SU-DHL-6 (cell line): ENCODE results near the gene CXCR5.

Experiments used
- H2AFZ ChIP-seq: fragments of 200-600 bp; sonication (generic); 2 replicates; pipeline ENCODE4 v1.6.1; 2014; ENCODE audit warnings: low read depth, mild to moderate bottlenecking, moderate library complexity, mixed read lengths, antibody characterized with exemption, low read length; ENCODE audit not compliant: severe bottlenecking
- H3F3A ChIP-seq: fragments of 200-600 bp; shearing (Covaris generic); 2 replicates; pipeline ENCODE4 v1.6.0; 2016; ENCODE audit warnings: antibody characterized with exemption, mild to moderate bottlenecking; ENCODE audit not compliant: insufficient read depth
- H3K27ac ChIP-seq: fragments of 200-600 bp; sonication (generic); 2 replicates; pipeline ENCODE4 v1.5.1; 2016; ENCODE audit warnings: low read depth, mild to moderate bottlenecking, low read length, moderate library complexity, mixed read lengths
- H3K27me3 ChIP-seq: fragments of 200-600 bp; sonication (generic), shearing (Covaris generic); 2 replicates; pipeline ENCODE4 v1.6.0; 2014; ENCODE audit warnings: mild to moderate bottlenecking, low read length
- H3K36me3 ChIP-seq: fragments of 200-600 bp; sonication (generic); 2 replicates; pipeline ENCODE4 v1.6.1; 2014; ENCODE audit warnings: mild to moderate bottlenecking, low read length, mixed read lengths
- H3K4me2 ChIP-seq: fragments of 300-600, 200-600 bp; shearing (Covaris generic), sonication (generic); 2 replicates; pipeline ENCODE4 v1.6.0; 2014; ENCODE audit warnings: low read length, low read depth, mild to moderate bottlenecking; ENCODE audit not compliant: poor library complexity, severe bottlenecking
- H3K4me3 ChIP-seq: fragments of 200-600 bp; sonication (generic); 2 replicates; pipeline ENCODE4 v1.5.1; 2014; ENCODE audit warnings: antibody characterized with exemption, low read length, mild to moderate bottlenecking, mixed read lengths; ENCODE audit not compliant: insufficient read depth, poor library complexity, severe bottlenecking
- H3K79me2 ChIP-seq: fragments of 200-600 bp; sonication (generic); 2 replicates; pipeline ENCODE4 v1.6.1; 2014; ENCODE audit warnings: mild to moderate bottlenecking, low read length, moderate library complexity; ENCODE audit not compliant: insufficient read depth
- H3K9ac ChIP-seq: fragments of 200-600 bp; sonication (generic); 2 replicates; pipeline ENCODE4 v1.7.0; 2014; ENCODE audit warnings: mild to moderate bottlenecking, low read length
- H3K9me2 ChIP-seq: fragments of 200-600 bp; sonication (generic); replicated peaks from 2 replicates; pipeline ENCODE4 v1.6.1; 2014; ENCODE audit warnings: low read length; ENCODE audit not compliant: insufficient read depth
- H3K9me3 ChIP-seq: fragments of 200-600 bp; sonication (generic); 2 replicates; pipeline ENCODE4 v1.6.1; 2014; ENCODE audit warnings: low read length, mixed read lengths; ENCODE audit not compliant: insufficient read depth
- H4K20me1 ChIP-seq: fragments of 200-600 bp; sonication (generic); 2 replicates; pipeline ENCODE4 v1.6.1; 2014; ENCODE audit warnings: low read depth, mild to moderate bottlenecking, antibody characterized with exemption, low read length, moderate library complexity, mixed read lengths
- EZH2phosphoT487 ChIP-seq: fragments of 200-600 bp; sonication (generic), shearing (Covaris generic); conservative IDR thresholded peaks from 2 replicates; pipeline ENCODE4 v1.6.1; 2018; ENCODE audit warnings: mild to moderate bottlenecking, antibody characterized with exemption, low read length, moderate library complexity, mixed read lengths
- TF ChIP-seq, protein P1 (sequence below): fragments of 200-600 bp; sonication (generic); IDR thresholded peaks from one replicate; pipeline ENCODE4 v1.5.1; 2017; ENCODE audit warnings: antibody characterized with exemption, mild to moderate bottlenecking, low read length, moderate library complexity; ENCODE audit not compliant: insufficient read depth, poor library complexity, severe bottlenecking

The CXCR5 gene

DNA sequence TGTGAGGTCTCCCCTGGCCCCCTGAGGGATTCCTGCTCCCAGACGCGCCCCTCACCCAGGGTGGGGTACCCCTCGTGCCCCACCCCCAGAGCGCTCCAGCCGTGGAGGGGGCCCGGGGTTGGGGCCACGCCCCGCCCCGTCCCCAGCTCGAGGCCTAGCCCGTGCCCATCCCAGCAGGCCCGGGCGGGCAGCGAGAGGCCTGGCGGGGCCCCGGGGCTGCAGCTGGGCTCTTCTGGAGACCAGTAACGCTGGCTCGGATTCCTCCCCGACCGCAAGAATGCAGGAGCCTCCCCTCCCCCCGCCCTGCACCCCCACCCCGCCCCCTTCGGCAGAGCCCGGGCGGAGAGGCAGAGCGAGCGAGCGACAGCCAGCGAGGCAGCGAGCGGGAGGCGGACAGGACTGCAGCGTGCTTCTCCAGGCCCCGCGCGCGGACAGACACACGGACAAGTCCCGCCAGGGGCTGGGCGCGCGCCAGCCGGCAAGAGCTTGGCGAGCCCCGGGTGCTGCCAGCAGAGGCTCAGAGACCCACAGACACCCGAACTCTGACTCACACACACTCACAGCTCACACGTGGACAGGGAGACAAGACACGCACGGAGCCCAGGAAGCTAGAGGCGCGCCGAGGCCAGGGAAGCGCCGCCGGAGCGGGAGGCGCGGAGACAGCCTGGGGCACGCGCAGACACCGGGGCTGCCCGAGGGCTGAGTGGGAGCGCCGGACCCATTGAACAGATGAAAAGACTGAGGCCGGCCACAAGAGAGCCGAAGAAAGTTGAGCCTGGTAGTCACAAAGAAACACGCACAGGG is 26.8 kb downstream of the CXCR5 start:
- Histone ChIP-seq H3K4me3 (no peak overlapping the region), H3K4me2 (no peak overlapping the region), H3K9me3 (no peaks in the 10 kb centered on the region), H4K20me1 (no peaks in the 10 kb centered on the region), H3K9me2 (no peaks in the 10 kb centered on the region), H3F3A (peaks cover 8% of the 10 kb centered on the region), H3K79me2 (no peaks in the 10 kb centered on the region), H3K9ac (no peak overlapping the region), H2AFZ (no peak overlapping the region), H3K27me3 (no peaks in the 10 kb centered on the region), H3K27ac (no peak overlapping the region), H3K36me3 (no peaks in the 10 kb centered on the region)
- no peak for TF ChIP-seq EZH2phosphoT487
- TF ChIP-seq, protein P1, sequence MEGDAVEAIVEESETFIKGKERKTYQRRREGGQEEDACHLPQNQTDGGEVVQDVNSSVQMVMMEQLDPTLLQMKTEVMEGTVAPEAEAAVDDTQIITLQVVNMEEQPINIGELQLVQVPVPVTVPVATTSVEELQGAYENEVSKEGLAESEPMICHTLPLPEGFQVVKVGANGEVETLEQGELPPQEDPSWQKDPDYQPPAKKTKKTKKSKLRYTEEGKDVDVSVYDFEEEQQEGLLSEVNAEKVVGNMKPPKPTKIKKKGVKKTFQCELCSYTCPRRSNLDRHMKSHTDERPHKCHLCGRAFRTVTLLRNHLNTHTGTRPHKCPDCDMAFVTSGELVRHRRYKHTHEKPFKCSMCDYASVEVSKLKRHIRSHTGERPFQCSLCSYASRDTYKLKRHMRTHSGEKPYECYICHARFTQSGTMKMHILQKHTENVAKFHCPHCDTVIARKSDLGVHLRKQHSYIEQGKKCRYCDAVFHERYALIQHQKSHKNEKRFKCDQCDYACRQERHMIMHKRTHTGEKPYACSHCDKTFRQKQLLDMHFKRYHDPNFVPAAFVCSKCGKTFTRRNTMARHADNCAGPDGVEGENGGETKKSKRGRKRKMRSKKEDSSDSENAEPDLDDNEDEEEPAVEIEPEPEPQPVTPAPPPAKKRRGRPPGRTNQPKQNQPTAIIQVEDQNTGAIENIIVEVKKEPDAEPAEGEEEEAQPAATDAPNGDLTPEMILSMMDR: no peak

DNA sequence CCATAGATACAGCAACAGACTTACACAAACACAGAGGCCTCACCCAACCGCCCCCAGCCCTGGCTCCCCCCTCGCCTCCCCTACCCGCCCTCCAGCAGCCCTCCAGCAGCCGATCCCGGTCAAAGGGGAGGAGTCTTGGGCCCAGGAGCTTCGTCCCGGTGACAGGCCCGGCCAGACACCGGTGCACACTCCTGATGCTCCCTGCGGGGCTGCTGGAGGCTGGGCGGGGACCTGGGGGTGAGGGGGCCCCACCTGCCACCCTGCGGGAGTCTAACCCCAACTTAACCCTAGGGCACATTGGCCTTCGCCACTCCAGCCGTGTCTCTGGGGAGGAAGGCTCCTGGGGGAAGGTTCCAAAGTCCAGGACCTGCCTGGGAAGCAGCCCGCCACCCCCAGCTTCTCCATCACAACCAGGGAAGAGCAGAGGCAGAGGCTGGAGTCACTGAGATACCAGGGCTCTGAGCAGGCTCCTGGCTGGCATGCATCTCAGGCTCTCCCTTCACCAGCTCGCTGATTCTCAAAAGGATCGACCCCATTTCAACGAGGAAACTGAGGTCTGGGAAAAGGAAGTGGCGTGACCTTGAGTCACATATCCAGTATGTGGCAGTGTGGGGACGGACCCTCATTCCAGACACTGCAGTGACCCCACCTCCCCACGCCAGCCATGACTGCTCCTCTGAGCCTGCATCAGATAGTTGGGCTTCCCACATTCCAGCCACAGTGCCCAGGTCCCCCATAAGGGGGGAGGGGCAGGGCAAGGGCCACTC is 27.6 kb downstream of the CXCR5 start:
- no peak overlapping the region for H2AFZ ChIP-seq
- H3K27me3 ChIP-seq: no peaks in the 10 kb centered on the region
- H3K36me3 ChIP-seq: no peaks in the 10 kb centered on the region
- H3K4me3 ChIP-seq: no peak overlapping the region
- peaks cover 8% of the 10 kb centered on the region for H3F3A ChIP-seq
- H3K9me3 ChIP-seq: no peaks in the 10 kb centered on the region
- no peaks in the 10 kb centered on the region for H4K20me1 ChIP-seq
- TF ChIP-seq, protein P1: no peak
- TF ChIP-seq EZH2phosphoT487: no peak
- H3K9ac ChIP-seq: no peak overlapping the region
- H3K79me2 ChIP-seq: no peaks in the 10 kb centered on the region
- no peaks in the 10 kb centered on the region for H3K9me2 ChIP-seq
- no peak overlapping the region for H3K4me2 ChIP-seq
- H3K27ac ChIP-seq: no peak overlapping the region

DNA sequence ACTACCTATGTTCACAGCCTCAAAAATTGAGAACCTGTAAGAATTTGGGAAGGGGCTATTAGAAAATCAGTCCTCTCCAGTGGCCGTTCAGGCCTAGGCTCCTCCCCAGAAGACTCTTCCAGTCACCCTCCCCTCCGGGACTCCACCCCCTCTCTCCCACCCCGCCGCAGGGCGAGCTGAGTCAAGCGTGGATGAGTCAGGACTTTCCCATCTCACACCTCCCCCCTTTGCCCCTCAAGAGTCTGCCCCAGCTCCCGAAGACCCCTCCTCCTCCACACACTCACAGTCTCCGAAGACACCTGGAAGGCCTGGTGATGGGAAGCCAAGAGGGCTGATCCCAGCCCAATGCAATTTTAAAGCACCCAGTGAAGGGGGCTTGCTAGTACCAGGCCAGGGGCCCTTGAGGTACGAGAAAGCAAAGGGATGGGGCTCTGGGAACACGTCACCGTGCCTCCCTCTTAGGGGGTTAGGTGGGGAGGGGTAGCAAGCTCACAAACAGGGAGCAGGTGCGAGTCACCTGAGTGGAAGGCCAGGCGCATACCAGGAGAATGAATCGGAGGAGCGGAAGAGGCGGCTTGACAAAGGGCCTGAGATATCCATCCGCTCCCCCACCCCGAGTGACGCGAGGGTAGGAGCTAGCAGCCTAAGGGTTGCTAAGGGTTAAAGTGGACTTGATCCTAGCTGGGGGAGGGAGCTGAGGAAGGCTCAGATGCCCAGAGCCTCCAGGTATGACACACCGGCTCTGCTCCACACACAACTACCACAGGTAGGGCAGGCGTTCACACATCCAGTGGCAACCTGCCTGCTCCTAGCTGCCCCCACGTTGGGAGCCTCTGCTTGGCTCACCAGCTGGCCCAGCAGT is 28.4 kb downstream of the CXCR5 start:
- Histone ChIP-seq H3K9me3 (no peaks in the 10 kb centered on the region), H3K27ac (no peak overlapping the region), H4K20me1 (no peaks in the 10 kb centered on the region), H3K36me3 (no peaks in the 10 kb centered on the region), H3K9me2 (no peaks in the 10 kb centered on the region), H3K4me2 (no peak overlapping the region), H3K9ac (no peak overlapping the region), H3F3A (peaks cover 8% of the 10 kb centered on the region), H2AFZ (no peak overlapping the region), H3K79me2 (no peaks in the 10 kb centered on the region), H3K27me3 (no peaks in the 10 kb centered on the region), H3K4me3 (no peak overlapping the region)
- TF ChIP-seq EZH2phosphoT487: no peak
- TF ChIP-seq, protein P1: no peak
